Ovary (tissue), 1 donor: ENCODE results near the gene DYNC1I1.

Experiments used
- EP300 ChIP-seq: sonication (generic); formaldehyde crosslinking; IDR thresholded peaks from one replicate; pipeline ENCODE4 v1.6.1; 2017; ENCODE audit warnings: antibody characterized with exemption
- POLR2A ChIP-seq: fragments of 450-650 bp; IDR thresholded peaks from one replicate; pipeline ENCODE4 v1.6.1; 2017; ENCODE audit warnings: antibody characterized with exemption, mild to moderate bottlenecking, moderate library complexity

- TF ChIP-seq EP300 (no peak), POLR2A (no peak)
These were observed 328.4 kb downstream of the DYNC1I1 start for GRCh38 chr7:96100737-96101136.
